Adrenal gland (tissue), 5 donors: ENCODE measurements around the gene NBPF3.

Experiments used
- CTCF ChIP-seq, 6 experiments: fragments of 450-650 bp in 4 of 6; fragments of 200-600 bp in 2 of 6; sonication (generic) in 1 of 6; IDR thresholded peaks; 1 replicate in 5 of 6; 2 replicates in 1 of 6; pipeline versions ENCODE4 v1.5.1 to v1.8.0; 2016 to 2021; ENCODE audit warnings: antibody characterized with exemption in 6 of 6, mild to moderate bottlenecking in 2 of 6, moderate library complexity in 1 of 6
- POLR2A ChIP-seq, 2 donors: fragments of 450-650 bp; IDR thresholded peaks; one replicate each; pipeline ENCODE4 v1.6.1; 2017; ENCODE audit warnings: antibody characterized with exemption in 2 of 2, mild to moderate bottlenecking in 2 of 2, moderate library complexity in 1 of 2
- donor health status: DM: no; HTN: no; CAD: no.

- TF ChIP-seq CTCF (IDR thresholded peaks at IDR 0.05) (no peak), POLR2A (IDR thresholded peaks at IDR 0.05) (no peak)
These were observed 604 bp upstream of the NBPF3 start for GRCh38 chr1:21439345-21439720.
